UCSD-AML1 (cell line): Measurements from ENCODE around the gene SLC30A4.
A peak's percentile ranks its signal among the peaks of the same experiment; 100 is the strongest.
"Not testable (repeated sequence)": the region's sequence is repeated elsewhere in the genome, so short reads cannot be mapped to it uniquely, and the experiment has no call there.

Experiments
- DNase-seq: peaks from one replicate; lab custom pipeline; 2025; ENCODE audit not compliant: unreplicated experiment; lab: John Stamatoyannopoulos, UW

SLC30A4 gene

DNA sequence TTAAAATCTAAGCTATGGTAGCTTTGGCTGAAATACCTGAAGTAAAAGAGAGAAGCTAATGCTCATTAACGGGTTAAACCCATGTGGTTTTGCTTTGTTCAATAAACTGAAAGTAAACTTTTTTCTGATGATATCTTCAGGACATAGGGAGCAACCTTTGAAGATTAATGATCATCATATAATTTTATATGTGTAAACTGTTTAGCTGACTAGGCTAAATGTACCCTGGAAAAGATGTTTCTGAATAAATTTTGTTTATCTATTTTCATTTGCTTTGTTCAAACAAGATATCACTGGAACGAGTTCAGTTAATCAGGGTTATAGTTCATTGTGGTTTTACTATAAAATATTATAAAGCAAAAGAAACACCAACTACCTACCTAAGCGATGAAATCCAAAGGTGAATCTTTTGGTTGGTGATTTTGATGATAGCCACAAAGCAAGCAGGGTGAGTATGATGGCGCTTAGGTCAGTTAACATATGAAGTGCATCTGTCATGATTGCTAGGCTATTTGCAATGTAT, 11.7 kb downstream of the SLC30A4 start:
- DNase-seq: no peak

DNA sequence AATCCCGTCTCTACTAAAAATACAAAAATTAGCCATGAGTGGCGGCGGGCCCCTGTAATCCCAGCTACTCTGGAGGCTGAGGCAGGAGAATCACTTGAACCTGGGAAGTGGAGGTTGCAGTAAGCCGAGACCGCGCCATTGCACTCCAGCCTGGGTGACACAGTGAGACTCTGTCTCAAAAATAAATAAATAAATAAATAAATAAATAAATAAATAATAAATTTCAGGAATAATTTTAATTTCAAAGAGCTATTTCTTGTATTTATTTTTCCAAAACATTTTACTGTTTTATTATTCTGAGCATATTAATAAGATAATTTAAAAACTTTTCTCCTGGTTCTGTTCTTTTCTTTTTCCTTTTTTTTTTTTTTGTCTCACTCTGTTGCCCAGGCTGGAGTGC, 15.4 kb downstream of the SLC30A4 start:
- DNase-seq: not testable (repeated sequence)

DNA sequence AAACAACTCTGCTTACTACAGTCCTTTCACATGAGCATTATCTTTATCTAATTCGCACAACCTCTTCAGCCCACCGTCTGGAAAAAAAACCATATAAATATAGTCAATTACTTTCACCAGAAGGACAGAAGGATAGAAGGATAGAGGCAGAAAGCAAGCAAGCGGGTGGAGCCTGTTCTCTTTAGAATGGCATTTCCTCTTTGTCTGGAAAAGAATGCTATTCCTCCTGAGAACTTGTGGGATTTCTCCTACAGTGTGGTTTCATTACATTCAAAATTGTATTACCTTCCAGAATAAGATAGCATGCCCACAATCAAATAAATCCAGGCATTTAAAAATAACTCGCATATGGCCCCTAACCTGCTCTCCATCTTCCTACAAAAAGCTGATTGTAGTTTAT, 23.1 kb downstream of the SLC30A4 start:
- DNase-seq: no peak

DNA sequence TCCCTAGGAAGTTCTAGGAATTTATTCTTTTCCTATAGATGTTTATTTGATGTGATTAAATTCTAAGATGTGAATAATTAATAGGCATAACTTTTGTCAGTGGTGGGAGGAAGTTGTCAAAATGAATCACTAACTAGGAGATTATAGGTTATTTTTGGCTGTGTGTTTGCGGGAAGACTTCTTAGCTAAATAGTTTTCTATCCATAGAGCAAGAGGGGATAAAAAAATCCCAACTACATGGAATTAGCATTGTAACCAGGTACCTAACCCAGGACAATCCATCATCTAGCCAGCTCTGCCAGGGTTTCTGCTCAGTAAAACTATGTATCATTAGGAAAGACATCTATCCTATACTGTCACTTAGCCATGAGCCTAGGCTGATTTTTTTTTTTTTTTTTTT, 23.9 kb downstream of the SLC30A4 start:
- DNase-seq: no peak

DNA sequence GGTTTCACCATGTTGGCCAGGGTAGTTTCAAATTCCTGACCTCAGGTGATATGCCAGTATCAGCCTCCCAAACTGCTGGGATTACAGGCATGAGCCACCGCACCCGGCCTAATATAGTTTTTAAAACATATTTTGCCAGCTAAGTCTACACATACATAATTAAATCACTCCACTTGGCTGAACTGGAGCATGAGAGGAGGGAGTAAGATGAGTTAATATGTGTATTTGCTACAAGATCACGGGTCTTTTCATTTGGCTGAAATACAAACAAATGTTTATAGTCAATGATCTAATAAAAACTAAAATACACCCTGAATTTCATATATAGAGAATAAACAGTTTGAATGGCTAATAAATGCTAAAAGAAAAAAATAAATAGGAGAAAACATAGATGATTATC, 25.3 kb downstream of the SLC30A4 start:
- no peak for DNase-seq

DNA sequence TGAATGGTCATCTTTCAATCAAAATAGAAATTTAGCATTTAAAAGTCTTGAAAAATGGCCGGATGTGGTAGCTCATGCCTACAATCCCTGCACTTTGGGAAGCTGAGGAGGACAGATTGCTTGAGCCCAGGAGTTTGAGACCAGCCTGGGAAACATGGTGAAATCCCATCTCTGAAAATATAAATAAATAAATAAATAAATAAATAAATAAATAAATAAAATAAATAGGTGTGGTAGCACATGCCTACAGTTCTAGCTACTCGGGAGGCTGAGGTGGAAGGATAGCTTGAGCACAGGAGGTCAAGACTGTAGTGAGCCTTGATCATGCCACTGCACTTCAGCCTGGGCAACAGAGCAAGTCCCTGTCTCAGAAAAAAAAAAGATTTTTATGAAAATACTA, 25.9 kb downstream of the SLC30A4 start:
- DNase-seq: no peak

DNA sequence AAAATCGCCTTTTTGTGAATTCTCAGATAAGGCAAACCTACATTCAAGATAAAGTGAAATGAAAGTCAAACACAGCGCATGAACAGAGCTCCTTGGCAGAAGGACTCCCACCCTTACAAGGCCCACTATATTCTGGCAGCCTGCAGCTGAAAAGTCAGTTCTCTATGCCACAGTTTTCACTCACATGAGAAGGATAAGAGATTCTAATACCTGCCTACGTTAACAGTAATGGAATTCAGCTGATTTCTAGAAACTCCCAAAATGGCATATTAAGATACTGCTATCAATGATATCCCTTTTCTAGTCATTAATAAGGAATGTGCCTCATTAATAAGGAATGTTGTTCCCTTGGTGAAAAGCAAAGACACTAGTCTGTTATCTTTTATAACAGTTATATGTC, 27.0 kb downstream of the SLC30A4 start:
- no peak for DNase-seq

DNA sequence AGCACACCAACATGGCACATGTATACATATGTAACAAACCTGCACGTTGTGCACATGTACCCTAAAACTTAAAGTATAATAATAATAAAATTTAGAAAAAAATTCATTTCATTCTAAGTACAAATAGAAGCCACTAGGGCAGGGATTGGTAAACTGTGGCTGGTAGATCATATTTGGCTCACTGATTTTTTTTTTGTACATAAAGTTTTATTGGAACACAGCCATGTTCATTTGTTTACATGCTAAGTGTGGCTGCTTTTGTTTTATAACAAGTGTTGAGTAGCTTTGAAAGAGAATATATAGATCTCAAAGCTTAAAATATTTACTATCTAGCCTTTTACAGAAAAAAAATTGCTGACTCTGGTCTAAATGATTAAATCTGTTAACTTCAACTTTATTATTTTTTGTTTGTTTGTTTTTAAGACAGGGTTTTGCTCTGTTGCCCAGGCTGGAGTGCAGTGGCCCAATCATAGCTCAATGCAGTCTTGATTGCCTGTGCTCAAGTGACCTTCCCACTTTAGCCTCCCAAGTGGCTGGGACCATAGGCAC, 32.8 kb downstream of the SLC30A4 start:
- no peak for DNase-seq

DNA sequence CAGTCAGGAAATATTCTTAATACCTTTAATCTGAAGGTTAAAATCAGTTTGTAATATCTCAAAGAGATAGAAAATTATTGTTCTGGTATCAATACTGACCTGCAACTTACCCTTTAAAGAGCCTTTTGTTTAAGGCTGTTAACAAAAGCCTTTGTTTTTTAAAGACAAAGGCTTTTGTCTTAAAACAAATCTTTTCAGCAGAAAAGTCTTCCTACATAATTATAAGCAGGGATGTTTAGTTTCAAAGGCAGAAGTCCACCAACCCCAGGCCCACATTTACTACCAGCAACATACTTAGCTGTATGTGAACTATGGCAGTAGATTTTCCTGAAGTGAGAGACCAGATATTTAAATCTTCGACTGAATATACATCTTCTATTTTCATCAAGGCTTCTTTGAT, 36.2 kb downstream of the SLC30A4 start:
- DNase-seq: no peak

DNA sequence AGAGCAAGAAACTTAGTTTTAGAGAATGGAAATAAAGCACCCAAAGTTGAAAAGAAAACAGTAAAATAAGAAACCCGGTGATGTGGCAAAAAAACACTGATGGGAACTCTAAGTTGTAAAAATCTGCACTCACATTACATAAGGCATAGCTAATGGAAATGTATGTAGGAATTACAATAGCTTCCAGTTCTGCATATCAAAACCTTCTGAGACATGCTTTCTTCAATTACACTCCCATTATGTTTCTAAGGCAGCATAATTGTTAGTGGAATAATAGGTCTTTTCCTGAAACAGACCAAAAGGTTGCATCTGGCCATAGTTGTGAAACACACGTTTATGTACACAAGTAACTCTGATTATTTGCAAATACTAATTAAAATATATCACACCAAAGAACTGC, 41.4 kb downstream of the SLC30A4 start:
- no peak for DNase-seq

DNA sequence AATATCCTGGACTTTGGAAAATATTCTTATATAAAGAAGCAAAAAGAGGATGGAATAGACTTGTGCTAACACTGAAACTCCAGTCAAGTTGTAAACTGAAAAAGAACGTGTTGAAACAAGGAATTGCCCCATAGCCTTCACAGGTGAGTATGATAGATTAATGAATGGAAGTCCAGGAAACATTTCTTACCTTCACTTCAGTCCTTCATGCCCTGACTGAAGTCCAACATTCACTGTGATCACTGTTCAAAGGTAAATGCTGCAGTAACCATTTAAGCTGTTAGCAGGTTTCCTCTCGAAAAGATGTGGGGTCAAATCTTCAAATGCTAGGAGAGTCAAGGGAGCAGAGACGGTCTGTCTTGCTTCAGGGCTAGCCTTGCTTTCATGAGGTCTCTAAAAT, 46.1 kb downstream of the SLC30A4 start:
- DNase-seq: no peak

DNA sequence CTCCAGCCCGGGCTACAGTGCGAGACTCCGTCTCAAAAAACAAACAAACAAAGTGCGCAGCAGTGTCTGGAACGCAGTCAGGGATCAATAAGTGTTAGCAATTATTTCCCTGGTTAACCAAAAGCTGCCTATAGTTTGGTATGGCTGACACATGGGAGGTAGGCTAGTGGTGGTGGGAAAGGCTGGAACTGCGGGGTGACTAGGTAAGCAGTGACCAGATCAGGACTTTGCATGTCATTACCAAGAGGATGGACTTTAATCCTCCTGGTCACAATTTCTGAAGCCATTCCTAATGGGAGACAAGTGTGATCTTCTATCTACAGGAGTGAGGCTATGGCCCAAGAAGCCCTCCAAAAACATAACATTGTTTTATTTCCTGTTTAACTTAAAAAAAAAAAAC, 47.8 kb downstream of the SLC30A4 start:
- no peak for DNase-seq

DNA sequence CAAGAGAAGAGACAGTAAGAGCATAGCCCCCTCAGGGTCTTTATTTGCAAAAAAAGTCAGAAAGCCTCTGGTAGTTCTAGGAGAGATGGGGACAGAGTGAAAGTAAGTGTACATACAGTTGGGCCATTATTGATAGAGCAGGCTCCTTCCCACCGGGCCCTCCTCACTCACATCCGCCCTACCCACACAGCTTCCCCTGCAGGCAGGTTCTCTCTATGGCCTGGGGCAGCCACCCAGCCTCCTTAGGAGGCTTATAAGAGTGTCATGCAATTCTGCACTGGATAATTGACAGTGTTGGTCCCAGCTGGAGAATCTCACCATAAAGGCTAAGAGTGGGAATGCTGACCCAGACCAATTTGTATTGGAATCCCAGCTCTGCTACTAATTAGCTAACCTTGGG, 49.5 kb downstream of the SLC30A4 start:
- no peak for DNase-seq

DNA sequence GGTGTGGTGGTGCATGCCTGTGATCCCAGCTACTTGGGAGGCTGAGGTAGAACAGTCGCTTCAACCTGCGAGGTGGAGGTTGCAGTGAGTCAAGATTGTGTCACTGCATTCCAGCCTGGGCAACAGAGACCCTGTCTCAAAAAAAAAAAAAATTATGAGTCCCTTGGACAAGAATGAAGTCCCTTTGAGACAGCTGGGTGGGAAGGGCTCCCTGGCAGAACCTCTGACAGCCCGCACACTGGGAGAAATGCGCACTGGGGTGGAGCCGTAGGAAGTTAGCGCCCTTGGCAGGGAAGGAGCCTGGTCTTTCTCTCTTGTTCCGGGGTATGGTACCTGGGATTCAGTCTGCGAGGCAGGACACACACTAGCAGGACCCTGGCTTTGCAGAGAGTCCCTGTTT, 51.4 kb downstream of the SLC30A4 start:
- no peak for DNase-seq

DNA sequence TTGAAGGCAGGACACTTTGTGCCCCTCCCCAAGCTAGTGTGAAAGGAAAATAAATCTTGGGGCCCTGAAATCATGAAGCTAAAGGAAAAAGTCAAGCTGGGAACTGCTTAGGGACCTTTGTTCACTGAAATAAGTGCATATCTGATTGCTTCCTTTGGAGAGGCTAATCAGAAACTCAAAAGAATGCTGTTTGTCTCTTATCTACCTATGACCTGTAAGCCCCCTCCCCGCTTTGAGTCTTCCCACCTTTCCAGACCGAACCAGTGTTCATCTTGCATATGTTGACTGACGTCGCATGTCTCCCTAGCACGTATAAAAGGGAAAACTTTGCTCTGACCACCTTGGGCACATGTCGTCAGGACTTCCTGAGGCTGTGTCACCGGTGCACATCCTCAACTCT, 53.1 kb downstream of the SLC30A4 start:
- DNase-seq: no peak

DNA sequence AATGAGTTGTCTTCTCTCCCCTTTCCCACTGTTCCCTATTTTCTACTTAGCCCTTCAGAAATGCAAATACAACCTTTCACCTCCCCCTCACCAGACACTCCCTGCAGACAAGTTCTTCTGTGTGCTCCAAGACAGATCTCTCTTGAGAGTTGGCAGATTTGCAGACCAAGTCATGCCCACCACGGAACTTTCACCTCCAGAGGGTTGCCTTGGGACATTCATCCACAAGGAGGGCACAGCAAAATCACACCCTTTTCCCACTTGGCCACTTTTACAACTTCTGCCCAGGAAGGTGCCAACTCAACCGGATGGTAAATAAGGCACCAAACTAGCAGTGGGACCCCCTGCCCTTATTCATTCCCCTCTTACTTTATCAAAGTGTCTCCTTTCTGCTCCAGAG, 53.5 kb downstream of the SLC30A4 start:
- DNase-seq: no peak

DNA sequence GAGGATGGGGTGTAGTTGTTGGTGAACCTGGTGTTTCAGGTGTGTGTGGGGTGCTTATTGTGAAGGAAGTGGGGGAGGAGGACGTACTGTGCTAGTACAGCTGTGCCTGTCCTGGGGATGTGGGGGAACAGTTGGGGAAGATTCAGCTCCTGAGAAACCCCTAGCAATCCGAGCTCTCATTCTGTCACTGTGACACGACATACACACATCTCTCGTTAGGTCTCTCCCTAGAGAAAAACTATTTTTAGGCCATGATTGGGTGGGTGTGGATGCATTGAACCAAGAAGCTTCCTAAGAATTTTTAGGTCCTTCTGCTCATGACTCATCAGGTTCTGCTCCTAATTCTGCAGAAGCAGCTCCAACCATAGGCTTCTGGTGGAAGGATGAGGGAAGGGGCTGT, 54.3 kb downstream of the SLC30A4 start:
- DNase-seq: no peak

DNA sequence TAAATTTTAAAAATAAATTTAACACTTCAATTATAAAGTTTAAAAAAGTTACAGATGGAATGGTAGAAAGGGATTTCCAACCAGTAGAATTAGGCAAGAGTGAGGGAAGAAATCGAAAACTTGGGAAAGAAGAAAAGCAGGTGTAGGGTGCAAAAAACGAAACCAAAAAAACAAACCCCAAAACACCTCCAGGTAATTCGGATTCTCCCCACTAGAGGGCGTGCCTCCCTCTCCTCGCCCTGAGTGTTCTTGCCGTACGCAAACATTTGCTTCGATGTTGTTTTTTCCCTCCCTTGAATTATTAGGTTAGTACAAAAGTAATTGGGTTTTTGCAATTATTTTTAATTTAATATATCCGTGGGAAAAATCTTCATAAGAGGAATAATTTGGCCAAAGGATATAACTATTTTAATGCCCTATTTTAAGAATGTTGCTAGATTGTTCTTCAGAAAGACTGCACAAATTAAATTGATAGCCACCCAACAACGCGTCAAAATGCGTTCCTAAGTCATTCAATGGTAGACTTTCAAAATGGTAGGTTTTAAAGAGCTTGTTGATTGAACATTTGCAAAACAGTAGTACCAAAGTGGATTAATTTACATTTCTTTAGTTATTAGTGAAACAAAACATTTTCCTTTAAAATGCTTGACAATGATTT, 63.7 kb downstream of the SLC30A4 start:
- peak; percentile 51 for DNase-seq

DNA sequence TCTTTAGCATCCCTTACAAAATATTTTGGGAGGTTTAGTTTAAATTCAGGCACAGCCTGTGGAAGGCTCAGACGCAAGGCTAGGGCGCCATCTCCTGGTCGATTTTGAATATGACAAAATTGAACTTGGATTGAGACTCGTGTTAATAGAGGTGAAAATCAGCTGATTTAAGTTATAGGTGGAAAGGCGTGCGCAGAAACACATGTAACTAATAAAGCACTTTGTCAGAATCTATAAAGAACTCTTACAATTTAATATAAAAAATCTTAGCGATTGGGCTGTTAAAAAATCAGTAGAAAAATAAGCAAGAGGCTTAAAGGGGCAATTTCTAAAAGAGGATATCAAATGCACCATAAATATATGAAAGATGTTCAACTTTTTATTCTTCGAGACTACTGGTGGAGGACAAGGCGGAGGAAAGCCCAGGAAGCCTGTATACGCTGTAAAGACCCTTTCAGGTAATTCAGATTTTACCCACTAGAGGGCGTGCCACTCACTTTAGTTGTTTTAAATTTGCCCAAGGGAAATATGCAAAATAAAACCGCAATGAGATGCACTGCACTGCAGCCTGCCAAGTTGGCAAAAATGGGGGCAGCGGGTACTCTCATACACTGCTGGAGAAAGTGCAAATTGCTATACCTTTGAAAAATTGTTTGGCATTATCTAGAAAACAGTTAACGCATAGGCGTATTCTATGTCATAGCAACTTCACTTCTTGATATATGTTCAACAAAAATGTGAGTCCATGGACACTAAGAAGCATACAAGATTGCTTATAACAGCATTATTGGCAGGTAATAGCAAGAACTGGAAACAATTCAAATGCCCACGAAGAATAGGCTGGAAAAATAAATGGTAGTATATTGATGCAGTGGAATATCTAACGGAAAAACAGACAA, 64.7 kb downstream of the SLC30A4 start:
- peak; percentile 38 for DNase-seq

DNA sequence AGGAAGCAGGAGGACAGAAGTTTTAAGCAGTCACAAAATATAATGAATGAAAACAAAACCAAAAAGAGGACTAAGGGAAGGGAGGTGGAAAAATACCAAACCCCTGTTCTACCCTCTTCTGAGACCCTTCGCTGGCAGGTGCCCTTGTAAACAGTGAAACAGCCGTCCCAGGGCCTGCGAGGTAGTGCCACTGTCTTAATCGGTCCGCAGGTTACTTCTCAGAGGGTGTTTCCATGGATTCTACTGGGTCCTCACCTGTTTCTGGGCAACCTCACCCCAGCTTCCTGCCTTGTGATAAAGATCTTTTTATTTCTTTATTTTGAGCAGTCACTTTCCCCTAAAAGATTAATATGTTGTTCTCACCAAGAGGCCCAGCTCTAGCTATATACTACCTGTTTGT, 65.3 kb downstream of the SLC30A4 start:
- no peak for DNase-seq

DNA sequence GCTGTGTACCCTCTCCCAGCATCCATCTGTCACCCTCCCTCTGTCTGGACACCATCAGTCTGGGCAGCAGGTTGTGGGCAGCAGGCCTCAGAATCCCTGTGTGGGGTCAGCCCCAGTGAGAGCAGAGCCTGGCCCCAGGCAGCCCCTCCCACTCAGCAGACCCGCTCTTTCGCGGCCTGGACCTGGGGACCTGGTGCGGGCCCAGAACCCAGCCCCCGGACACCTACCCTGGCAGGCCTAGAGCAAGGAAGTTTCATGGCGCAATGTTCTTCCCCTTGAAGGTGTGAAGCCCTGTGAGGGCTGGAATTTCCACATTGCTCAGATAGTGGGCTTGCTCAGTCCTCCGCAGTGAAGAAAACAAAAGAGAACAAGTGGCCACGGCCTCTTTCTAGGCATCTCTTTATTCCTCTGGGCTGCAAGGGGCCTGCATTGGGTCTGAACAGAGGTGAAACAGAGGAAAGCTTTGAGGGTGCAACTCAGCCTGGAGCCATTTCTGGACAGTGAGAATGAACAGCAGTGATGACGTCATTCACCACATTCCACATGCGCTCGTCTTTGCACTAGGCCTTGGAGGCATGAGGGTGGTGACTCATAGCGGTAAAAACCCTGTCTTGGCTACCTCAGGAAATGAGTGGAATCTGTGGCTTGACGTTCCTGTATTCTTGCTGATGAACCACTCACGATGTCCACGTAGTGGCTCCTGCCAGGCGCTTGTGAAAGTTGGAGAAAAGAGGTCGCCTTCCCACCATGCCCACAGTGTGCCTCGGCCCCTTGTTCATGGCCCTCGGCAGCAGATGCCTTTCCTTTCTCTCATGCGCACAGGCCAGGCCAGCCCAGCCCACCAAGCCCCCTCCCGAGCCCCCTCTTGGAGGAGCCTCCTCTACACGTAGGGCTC, 66.1 kb downstream of the SLC30A4 start:
- peak; percentile 68 for DNase-seq
